GM12892 (cell line): ENCODE results near the gene TRPM4.

Experiments used
- POLR2A ChIP-seq: IDR thresholded peaks from 2 replicates; pipeline ENCODE4 v1.6.1; 2011; ENCODE audit warnings: low read depth, low read length, control low read depth
- TAF1 ChIP-seq: IDR thresholded peaks from 2 replicates; pipeline ENCODE4 v1.6.1; 2011; ENCODE audit warnings: low read depth, mild to moderate bottlenecking, control low read depth, low read length, borderline replicate concordance

- TF ChIP-seq TAF1 (no peak), POLR2A (peak; percentile 66; the same call in 1 of the 2 replicates)
Measured at GRCh38 chr19:49118565-49119410, 38.8 kb upstream of the TRPM4 start, which contains the start of gene C19orf73.
